Measurements from ENCODE around the gene KIAA1614. TPM values are rescaled to one million over a fixed set of nuclear protein-coding genes. Genes with fewer than 3 reads are reported as not detected.

Gene KIAA1614
- polyA plus RNA-seq, 1 of the 3 experiments (the other 2 are of a cell fraction), result 1.1 TPM

- TF ChIP-seq TCF12 (IDR thresholded peaks at IDR 0.05), result peak; percentile 21; the same call in 1 of the 2 replicates
- no peak for TF ChIP-seq GATA2 (CRISPR knock-in tag; IDR thresholded peaks at IDR 0.05)
- TF ChIP-seq PBX3 (IDR thresholded peaks at IDR 0.05), result no peak
- TF ChIP-seq MXI1 (IDR thresholded peaks at IDR 0.05; ENCODE audit: low read depth, low read length), result 0 out of 2 replicates have a peak, but pooled peaks have one; percentile 3
- peak; percentile 92 for TF ChIP-seq RAD21 (IDR thresholded peaks at IDR 0.05; ENCODE audit: low read length)
- 0 out of 2 replicates have a peak, but pooled peaks have one; percentile 14 for TF ChIP-seq TEAD4 (IDR thresholded peaks at IDR 0.05; ENCODE audit: borderline replicate concordance, insufficient read depth)
These were observed 49.4 kb upstream of the KIAA1614 start (continued) for GRCh38 chr1:180863158-180863775.

GRCh38 chr1:180881806-180882509, 30.7 kb upstream of the KIAA1614 start:
- ChIA-PET POLR2A (interaction anchor here (0.6 to 1.1 kb wide), 3 partner anchors 49 to 223 kb away, joined by 3 to 5 read pairs (median 3); no protein-coding TSS in a partner anchor), CTCF (interaction anchor here (0.6 to 8.9 kb wide), 79 partner anchors 9 to 387 kb away, joined by 3 to 145 read pairs (median 4); partner anchors contain the start of genes KIAA1614 and STX6)
- Histone ChIP-seq H3K79me2 (ENCODE audit: insufficient read depth) (no peaks in the 10 kb centered on the region), H3K9ac (no peak overlapping the region), H3F3A (replicated peaks; ENCODE audit: insufficient read depth) (no peaks in the 10 kb centered on the region), H3K4me2 (no peak overlapping the region), H3K27me3 (ENCODE audit: insufficient read depth) (no peaks in the 10 kb centered on the region), H4K20me1 (ENCODE audit: insufficient read depth) (no peaks in the 10 kb centered on the region), H3K9me3 (no peaks in the 10 kb centered on the region), H3K27ac (ENCODE audit: low read depth in 2 of 2, low read length in 1 of 2) (no peak overlapping the region), H3K4me1 (ENCODE audit: control insufficient read depth in 1 of 2, insufficient read depth in 2 of 2, low read depth in 1 of 2, low read length in 1 of 2) (no peaks in the 10 kb centered on the region), H3K36me3 (replicated peaks in 1 of 2; ENCODE audit: control insufficient read depth in 1 of 2, insufficient read depth in 2 of 2, low read length in 1 of 2) (peaks cover 10 to 11% of the 10 kb centered on the region in 2 experiments), H3K9me2 (no peaks in the 10 kb centered on the region), H3K4me3 (ENCODE audit: low read depth in 2 of 2, low read length in 1 of 2) (no peak overlapping the region; a peak in 1 of 4 replicates), H2AFZ (ENCODE audit: low read depth) (no peak overlapping the region)
- WGBS (ENCODE audit: low lambda C conversion rate), result 79% methylated on average over 6 of the region's 6 CpGs
- peak; percentile 65 for DNase-seq
- TF ChIP-seq MAX (IDR thresholded peaks at IDR 0.05; ENCODE audit: low read depth), result no peak
- no peak for TF ChIP-seq ELF1 (IDR thresholded peaks at IDR 0.05)
- TF ChIP-seq RAD21 (IDR thresholded peaks at IDR 0.05; ENCODE audit: low read length), result peak; percentile 89
- peak; percentile 78 for TF ChIP-seq SMC3 (IDR thresholded peaks at IDR 0.05; ENCODE audit: low read depth, low read length)
- peak; percentile 69 for TF ChIP-seq CTCF (IDR thresholded peaks at IDR 0.05)
- TF ChIP-seq YY1 (IDR thresholded peaks at IDR 0.05; ENCODE audit: low read depth), result no peak
